Measurements from ENCODE around the gene PXT1.

Gene PXT1

GRCh38 chr6:36387440-36388303 is 55.0 kb downstream of the PXT1 start, which contains the start of gene ETV7:
Gene ETV7, minus strand, starts transcription at chr6:36387669. Its CDS starts 128 bp downstream, at chr6:36387541.
- DNase-seq = peak; percentile 21

GRCh38 chr6:36386495-36387439 is 55.9 kb downstream of the PXT1 start:
- DNase-seq = peak; percentile 49

- no peak for DNase-seq
Measured at GRCh38 chr6:36384095-36384494, 58.6 kb downstream of the PXT1 start.

GRCh38 chr6:36383606-36384005 is 59.0 kb downstream of the PXT1 start:
- no peak for DNase-seq

GRCh38 chr6:36382976-36383375 is 59.7 kb downstream of the PXT1 start:
- no peak for DNase-seq

GRCh38 chr6:36381502-36382389 is 60.9 kb downstream of the PXT1 start:
- no peak for DNase-seq

- no peak for DNase-seq
Measured at GRCh38 chr6:36380166-36380565, 62.5 kb downstream of the PXT1 start.

- no peak for DNase-seq
Measured at GRCh38 chr6:36378936-36379335, 63.7 kb downstream of the PXT1 start.

GRCh38 chr6:36378243-36378920 is 64.3 kb downstream of the PXT1 start:
- DNase-seq = no peak

GRCh38 chr6:36377594-36377993 is 65.1 kb downstream of the PXT1 start:
- DNase-seq = no peak

- no peak for DNase-seq
Measured at GRCh38 chr6:36376742-36377141, 65.9 kb downstream of the PXT1 start.

GRCh38 chr6:36376183-36376582 is 66.5 kb downstream of the PXT1 start:
- no peak for DNase-seq

- DNase-seq = no peak
Measured at GRCh38 chr6:36375644-36376155, 67.0 kb downstream of the PXT1 start.

- no peak for DNase-seq
Measured at GRCh38 chr6:36374972-36375371, 67.7 kb downstream of the PXT1 start.

- no peak for DNase-seq
Measured at GRCh38 chr6:36374194-36374593, 68.5 kb downstream of the PXT1 start.

GRCh38 chr6:36373368-36374019 is 69.2 kb downstream of the PXT1 start:
- DNase-seq = no peak

GRCh38 chr6:36372088-36372487 is 70.6 kb downstream of the PXT1 start:
- DNase-seq = no peak

- no peak for DNase-seq
Measured at GRCh38 chr6:36371211-36371610, 71.4 kb downstream of the PXT1 start.

GRCh38 chr6:36370638-36371037 is 72.0 kb downstream of the PXT1 start:
- no peak for DNase-seq

GRCh38 chr6:36368921-36369865 is 73.5 kb downstream of the PXT1 start:
- DNase-seq = peak; percentile 67

Measured in COR-L47 (cell line).